ENCODE results near the gene JAKMIP1.
"Not testable (repeated sequence)": the region's sequence is repeated elsewhere in the genome, so short reads cannot be mapped to it uniquely, and the experiment has no call there.

The JAKMIP1 gene

GRCh38 chr4:6230502-6230785 lies 30.1 kb upstream of the JAKMIP1 start:
- intact Hi-C loops (cut with DNase I) = no loop called here
- peak in 4 of 42 donors; percentile 2 to 32 (median 18) for DNase-seq

GRCh38 chr4:6229671-6230501 lies 29.5 kb upstream of the JAKMIP1 start:
- intact Hi-C loops (cut with DNase I) = no loop called here
- DNase-seq = peak in 6 of 42 donors; percentile 5 to 28 (median 16)

- intact Hi-C loops (cut with DNase I) = no loop called here
These were observed 28.7 kb upstream of the JAKMIP1 start for GRCh38 chr4:6229095-6229494.

GRCh38 chr4:6228158-6229067 lies 28.1 kb upstream of the JAKMIP1 start:
- DNase-seq = peak in 25 of 42 donors; percentile 24 to 85 (median 50)
- intact Hi-C loops (cut with DNase I) = no loop called here

More at GRCh38 chr4:6229095-6229494, 28.7 kb upstream of the JAKMIP1 start:
- DNase-seq = peak; percentile 44 to 87 (median 74)

GRCh38 chr4:6227412-6228157 lies 27.2 kb upstream of the JAKMIP1 start:
- DNase-seq = peak in 3 of 42 donors; percentile 6 to 18 (median 11)
- intact Hi-C loops (cut with DNase I) = no loop called here

- intact Hi-C loops (cut with DNase I) = no loop called here
- DNase-seq = peak in 3 of 42 donors; percentile 3 to 12 (median 4)
These were observed 26.2 kb upstream of the JAKMIP1 start for GRCh38 chr4:6226506-6226905.

- intact Hi-C loops (cut with DNase I) = no loop called here
- DNase-seq = peak in 2 of 42 donors; percentile 29 to 36
These were observed 25.1 kb upstream of the JAKMIP1 start for GRCh38 chr4:6225469-6225868.

- peak in 23 of 42 donors; percentile 30 to 86 (median 64) for DNase-seq
- intact Hi-C loops (cut with DNase I) = loop anchor here (1.0 kb wide), 1 partner anchor 27 kb away; no protein-coding TSS in a partner anchor
These were observed 24.4 kb upstream of the JAKMIP1 start for GRCh38 chr4:6224735-6225134.

- DNase-seq = peak in 17 of 42 donors; percentile 25 to 73 (median 45)
- intact Hi-C loops (cut with DNase I) = no loop called here
These were observed 22.5 kb upstream of the JAKMIP1 start for GRCh38 chr4:6222761-6223292.

- intact Hi-C loops (cut with DNase I) = no loop called here
- peak in 41 of 42 donors; percentile 39 to 86 (median 71) for DNase-seq
These were observed 21.8 kb upstream of the JAKMIP1 start for GRCh38 chr4:6221851-6222760.

GRCh38 chr4:6221301-6221850 lies 21.0 kb upstream of the JAKMIP1 start:
- DNase-seq = peak in 41 of 42 donors; percentile 24 to 88 (median 63)
- intact Hi-C loops (cut with DNase I) = no loop called here

- intact Hi-C loops (cut with DNase I) = no loop called here
These were observed 17.5 kb upstream of the JAKMIP1 start for GRCh38 chr4:6217716-6218381.

GRCh38 chr4:6216588-6216987 lies 16.2 kb upstream of the JAKMIP1 start:
- intact Hi-C loops (cut with DNase I) = no loop called here
- no peak for DNase-seq

More at GRCh38 chr4:6217716-6218381, 17.5 kb upstream of the JAKMIP1 start:
- DNase-seq = peak in 1 of 42 donors; percentile 2

- intact Hi-C loops (cut with DNase I) = no loop called here
These were observed 9.6 kb upstream of the JAKMIP1 start for GRCh38 chr4:6209921-6210320.

GRCh38 chr4:6209291-6209690 lies 8.9 kb upstream of the JAKMIP1 start:
- intact Hi-C loops (cut with DNase I) = not testable (repeated sequence)
- peak in 1 of 42 donors; percentile 24 for DNase-seq

More at GRCh38 chr4:6209921-6210320, 9.6 kb upstream of the JAKMIP1 start:
- no peak for DNase-seq

- intact Hi-C loops (cut with DNase I) = no loop called here
- peak in 2 of 42 donors; percentile 5 to 19 for DNase-seq
These were observed 8.1 kb upstream of the JAKMIP1 start for GRCh38 chr4:6208416-6208815.

- intact Hi-C loops (cut with DNase I) = no loop called here
- peak in 1 of 42 donors; percentile 26 for DNase-seq
These were observed 7.3 kb upstream of the JAKMIP1 start for GRCh38 chr4:6207602-6208001.
